ENCODE measurements around the gene TAS1R3.
"Not testable (repeated sequence)": the region's sequence is repeated elsewhere in the genome, so short reads cannot be mapped to it uniquely, and the experiment has no call there.

The TAS1R3 gene

DNA sequence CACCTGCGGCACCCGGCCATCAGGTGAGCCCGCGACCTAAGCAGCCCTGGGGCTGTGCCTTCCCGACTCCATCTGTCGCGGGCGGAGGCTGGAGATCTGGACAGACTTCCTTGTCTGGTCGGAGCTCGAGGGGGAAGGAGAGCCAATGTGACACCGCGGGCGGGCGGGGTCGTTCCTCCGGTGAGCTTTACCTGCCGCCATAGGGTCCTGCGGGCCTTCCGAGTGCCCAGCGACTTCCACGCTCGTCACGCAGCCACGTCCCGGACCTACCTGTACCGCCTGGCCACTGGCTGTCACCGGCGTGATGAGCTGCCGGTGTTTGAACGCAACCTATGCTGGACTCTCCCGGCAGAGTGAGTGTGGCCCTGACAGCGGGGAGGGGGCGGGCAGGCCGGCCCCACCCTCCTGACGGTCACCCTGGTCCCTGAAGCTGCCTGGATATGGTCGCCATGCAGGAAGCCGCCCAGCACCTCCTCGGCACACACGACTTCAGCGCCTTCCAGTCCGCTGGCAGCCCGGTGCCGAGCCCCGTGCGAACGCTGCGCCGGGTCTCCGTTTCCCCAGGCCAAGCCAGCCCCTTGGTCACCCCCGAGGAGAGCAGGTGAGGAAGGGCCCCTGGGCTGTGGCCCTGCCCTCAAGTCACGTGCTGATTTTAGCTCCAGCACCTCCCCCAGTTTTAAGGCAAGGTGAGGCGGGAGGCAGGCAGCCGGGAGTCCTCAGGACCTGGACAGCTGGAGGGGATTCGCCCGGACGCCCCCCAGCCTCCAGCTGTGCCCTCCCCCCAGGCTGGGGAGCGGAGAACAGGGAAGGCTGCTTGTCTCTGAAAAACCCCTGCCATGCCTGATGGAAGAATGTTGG is 21.6 kb upstream of the TAS1R3 start:
- DNase-seq, result peak; percentile 49

DNA sequence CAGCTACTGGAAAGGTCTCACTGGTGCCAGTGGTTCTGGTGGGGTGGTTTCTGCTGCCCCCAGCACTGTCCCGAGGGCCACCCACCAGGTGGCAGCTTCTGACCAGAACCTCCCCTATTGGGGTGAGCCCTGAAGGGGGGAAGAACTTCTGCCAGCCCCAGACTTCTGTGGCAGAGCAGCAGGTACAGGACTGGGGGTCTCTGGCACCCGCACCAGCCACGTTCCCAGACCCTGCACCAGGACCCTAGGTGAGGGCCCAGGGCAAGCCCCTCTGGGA is 21.0 kb upstream of the TAS1R3 start:
- DNase-seq, result no peak

DNA sequence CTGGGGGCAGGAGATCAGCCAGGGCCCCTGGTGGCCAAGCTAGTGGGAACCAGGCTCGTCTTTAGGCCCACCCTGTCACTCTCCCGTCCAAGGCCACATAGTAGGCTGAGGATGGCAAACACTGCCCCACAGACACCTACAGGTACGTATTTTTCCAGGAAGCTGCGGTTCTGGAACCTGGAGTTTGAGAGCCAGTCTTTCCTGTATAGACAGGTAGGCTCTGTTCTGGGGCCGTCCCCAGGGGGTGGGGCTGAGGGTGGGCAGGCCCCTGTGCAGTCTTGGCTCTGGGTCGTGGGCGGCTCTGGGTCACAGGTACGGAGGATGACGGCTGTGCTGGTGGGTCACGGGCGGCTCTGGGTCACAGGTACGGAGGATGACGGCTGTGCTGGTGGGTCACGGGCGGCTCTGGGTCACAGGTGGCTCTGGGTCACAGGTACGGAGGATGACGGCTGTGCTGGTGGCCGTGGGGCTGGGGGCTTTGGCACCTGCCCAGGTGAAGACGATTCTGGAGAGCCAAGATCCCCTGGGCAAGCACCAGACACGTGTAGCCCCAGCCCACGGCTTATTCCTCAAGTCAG is 20.5 kb upstream of the TAS1R3 start:
- DNase-seq, result no peak

DNA sequence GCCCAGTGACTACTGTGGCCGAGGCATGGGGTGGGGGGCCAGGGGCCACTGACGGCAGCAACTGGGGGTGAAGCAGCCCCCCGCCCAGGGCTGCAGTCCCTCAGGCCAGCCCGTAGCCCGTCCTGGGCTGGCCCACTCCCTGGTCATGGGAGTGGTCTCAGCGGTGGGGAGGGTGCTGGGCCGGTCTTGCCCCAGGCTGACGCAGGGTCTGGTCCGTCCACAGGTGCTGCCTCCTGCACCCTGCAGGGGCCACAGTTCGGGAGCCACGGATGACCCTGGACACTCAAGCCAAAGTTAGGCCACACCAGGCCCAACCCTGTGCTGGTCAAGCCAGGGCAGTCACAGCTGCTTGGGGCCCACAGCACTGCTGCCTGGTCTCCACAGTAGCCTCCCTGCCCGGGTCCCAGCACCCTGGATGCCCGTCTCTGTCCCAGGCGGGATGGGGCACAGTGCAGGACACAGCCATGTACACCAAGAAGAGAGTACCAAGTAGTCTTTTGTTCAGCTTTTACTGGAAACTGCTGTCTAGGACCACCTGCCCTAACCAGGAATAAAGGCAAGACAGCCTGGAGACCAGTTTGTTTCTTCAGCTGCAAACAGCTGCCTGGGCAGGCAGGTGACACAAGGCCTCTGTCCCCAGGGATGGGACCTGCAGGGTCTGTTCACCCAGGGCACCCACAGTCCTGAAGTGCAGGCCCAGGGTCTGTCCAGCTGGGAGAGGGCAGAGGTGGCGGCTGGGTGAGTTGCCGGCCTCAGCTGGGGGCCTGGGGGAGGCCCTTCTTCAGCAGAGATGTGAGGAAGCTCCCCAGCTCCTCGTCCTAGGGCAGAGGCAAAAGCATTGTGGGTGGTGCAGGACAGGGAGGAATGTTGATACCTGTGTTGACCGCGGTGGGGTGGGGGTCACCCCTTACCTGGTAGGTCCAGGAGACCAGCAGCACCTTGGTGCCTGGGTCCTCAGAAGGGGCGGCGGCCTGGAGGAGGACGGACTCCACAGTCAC is 19.7 kb upstream of the TAS1R3 start:
- DNase-seq, result no peak

DNA sequence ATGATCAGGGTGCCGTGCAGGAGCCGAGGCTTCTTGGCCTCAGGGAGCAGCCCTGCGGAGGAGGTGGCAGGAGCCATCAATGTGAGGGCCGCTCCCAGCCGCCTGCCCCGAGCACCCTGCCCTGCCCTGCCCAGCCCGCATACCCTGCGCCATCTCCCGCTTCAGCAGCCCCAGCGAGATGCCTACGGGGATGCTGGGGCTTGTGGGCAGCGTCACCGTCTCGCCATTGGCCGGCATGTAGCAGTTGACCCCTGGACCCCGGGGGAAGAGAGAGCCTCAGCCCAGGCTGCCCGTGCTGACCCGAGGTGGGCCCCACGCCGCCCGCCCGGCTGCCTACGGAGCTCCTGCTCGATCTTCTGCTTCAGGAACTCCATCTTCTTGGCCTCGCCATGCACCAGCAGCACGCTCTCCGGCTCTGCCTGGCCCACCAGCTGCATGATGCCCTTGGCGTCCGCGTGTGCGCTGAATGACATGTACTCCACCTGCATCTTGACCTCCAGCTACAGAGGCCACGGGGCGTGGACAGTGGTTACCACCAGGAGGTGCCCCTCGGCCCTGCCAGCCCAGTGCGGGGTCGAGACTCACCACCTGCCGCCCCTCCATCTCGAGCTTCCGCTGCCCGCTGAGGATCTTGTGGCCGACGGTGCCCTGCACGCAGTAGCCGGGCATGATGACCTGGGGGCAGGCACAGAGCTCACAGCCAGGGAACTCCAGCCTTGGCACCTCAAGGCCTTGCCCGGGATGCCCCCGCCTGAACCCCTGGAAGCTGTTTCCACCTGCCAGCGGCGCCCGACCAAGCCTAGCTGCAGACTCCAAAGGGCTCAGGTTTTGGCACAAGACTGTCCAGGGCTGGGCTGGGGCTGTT is 18.4 kb upstream of the TAS1R3 start:
- DNase-seq, result no peak

DNA sequence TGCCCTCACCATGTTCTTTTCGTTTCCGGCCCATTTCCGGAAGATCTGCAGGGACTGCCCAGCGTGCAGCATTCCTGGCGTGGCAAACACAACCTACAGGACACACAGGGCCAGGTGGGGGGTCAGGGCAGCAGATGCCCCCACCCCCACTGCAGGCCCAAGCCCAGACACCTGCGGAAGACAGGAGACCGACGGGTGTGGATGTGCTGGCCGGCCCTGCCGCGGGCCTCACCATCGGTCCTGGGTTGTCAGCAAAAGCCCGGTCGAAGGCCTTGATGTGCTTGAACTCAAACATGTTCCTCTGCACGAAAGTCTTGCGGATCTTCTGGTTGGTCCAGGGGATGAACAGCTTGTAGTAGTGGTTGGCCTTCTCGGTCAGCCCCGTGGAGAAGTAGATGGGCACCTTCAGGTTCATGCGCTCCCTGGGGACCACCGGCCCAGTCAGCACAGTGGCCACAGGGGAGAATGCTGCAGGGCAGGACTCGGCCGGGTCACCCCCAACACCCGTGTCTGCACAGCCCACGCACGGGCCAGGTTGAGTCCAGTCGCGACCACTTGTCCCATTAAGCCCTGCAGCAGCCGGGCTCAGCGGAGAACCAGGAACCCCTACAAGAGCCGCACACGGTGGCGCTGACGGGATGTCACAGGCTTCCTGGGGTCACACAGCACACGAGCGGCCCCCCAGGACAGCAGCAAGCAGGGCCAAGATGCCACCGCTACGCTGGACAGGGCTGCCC is 17.4 kb upstream of the TAS1R3 start:
- DNase-seq, result no peak

- DNase-seq, result no peak
Measured at GRCh38 chr1:1314237-1314586, 16.9 kb upstream of the TAS1R3 start.

DNA sequence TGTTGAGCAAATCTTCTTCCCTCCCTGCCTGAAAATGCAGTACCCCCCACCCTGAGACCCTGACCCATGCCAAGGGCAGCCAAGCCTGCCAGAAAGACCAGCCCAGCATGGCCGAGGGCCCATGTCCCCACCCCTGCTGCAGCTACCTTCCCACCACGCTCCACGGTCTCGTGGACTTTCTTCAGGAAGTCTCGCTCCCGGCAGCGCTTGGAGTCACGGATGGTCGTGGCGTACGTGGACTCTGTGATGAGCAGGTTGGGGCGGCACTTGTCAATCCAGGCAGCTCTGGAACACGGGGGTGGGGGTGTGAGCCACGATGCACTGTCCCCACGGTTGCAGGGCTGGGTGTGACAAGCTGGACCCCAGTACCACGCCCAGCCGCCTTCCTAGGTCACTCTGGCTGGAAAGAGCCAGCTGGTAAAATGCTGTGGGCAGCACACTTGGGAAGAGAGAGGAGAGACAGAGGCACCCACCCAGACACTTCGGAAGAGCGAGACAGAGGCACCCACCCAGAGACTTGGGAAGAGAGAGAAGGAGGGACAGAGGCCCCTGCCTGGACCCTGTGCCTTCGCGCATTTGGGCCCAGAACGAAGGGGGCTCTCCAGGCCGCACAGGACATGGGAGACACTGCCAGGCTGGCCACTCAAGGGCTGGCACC is 16.3 kb upstream of the TAS1R3 start:
- DNase-seq, result no peak

DNA sequence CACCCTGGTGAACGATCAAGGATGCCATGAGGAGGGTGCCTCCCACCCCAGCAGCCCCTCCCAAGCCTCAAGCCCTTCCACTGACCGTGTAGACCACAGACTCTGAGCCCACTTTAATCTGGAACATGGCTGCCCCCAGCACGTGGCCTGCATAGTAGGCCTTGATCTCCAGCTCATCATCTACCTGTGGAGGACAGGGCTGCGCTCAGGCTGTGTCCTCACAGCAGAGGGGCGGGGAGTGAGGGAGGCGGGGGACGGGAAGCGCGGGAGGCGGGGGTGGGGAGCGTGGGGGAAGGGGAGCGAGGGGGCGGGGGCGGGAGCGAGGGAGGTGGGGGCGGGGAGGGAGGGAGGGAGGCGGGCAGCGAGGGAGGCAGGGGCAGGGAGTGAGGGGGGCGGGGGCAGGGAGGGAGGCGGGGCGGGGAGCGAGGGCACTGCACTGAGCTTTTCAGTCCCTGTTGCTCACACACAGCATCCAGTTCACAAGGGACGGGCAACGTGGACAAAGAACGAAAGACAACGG is 15.6 kb upstream of the TAS1R3 start:
- no peak for DNase-seq

DNA sequence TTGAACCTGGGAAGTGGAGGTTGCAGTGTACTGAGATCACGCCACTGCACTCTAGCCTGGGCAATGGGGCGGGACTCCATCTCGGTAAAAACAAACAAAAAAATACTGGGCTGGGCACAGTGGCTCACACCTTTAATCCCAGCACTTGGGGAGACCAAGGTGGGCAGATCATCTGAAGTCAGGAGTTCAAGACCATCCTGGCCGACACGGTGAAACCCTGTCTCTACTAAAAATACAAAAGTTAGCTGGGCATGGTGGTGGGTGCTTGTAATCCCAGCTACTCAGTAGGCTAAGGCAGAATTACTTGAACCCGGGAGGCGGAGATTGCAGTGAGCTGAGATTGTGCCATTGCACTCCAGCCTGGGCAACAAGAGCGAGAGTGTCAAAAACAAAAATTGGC is 14.9 kb upstream of the TAS1R3 start:
- not testable (repeated sequence) for DNase-seq

DNA sequence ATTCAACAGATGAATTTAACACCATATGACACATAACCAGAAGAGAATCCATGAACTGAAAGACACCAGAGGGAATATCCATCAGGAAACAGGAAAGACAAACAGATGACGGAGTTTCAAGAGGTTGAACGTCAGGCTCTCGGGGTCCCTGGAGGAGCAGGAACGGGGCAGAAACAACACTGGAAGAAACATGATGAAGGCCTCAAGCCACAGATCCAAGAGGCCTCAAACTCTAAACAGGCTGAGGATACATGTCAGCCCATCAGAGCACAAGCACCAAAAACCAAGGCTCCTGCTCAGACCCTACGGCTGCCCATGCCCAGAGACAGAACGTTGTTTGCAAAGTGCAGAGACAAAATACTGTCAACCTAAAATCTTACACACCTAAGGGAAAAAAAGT is 13.7 kb upstream of the TAS1R3 start:
- no peak for DNase-seq

DNA sequence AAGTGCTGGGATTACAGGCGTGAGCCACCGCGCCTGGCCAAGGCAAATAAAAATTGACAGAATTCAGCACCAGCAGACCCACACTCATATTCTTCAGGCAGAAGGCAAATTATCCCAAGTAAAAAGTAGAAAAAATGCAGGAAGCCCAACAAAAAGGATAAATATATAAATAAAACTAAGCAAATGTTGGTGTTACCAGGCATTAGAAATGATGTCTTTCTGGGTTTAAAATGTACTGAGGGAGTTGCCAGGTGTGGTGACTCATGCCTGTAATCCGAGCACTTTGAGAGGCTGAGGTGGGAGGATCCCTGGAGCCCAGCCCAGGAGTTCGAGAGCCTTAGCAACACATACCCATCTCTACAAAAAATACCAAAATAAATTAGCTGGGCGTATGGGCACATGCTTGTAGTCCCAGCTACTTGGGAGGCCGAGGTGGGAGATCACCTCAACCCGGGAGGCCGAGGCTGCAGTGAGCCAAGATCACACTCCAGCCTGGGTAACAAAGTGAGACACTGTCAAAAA is 12.9 kb upstream of the TAS1R3 start:
- DNase-seq, result no peak

GRCh38 chr1:1318777-1319645 is 12.1 kb upstream of the TAS1R3 start:
- no peak for DNase-seq

DNA sequence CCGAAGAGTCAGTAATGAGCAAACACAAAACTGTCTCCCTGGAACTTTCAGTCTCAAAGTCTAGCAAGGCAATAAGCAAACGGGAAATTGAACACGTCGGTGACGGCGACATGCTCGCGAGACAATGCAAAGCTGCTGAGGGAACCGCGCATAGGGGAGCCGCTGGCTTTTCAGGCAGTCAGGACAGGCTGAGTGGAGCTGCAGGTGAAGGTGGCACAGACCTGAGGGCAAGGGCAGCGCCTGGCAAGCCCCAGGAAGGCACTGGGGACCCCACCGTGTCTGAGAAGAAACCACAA is 11.5 kb upstream of the TAS1R3 start:
- no peak for DNase-seq

DNA sequence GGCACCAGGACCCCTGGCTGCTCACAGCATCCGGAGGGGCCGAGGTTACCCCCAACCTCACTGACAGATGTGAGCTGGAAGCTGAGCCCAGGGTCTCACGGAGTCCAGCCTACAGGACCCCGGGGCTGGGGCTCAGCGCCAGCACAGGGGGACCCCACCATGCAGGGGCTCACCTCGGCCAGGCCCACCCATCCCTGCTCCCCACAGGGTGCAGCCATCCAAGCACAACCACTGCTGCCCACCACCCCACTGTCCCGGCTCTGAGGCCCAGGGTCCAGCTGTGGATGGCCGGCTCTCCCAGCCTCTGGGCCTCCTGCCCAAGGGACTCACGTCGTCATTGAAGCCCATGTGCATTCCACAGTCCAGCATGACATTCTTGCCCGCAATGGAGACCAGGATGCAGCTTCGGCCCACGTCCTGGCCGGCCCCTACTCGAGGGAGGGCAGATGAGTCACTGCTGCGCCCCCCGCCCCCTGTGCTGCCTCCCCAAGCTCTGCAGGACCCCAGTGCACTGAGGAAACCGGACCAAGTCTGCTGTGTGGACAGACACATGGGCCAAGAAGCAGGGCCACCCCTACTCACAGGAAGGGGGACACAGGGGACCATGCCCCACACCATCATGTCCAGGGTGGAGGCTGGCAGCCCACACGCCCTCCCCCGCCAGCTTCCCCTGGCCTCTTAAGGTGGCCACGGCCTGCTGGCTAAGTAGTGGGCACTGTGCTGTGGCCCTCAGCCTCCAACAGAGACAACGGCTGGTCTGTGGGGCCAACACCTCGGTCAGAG is 10.2 kb upstream of the TAS1R3 start:
- no peak for DNase-seq

GRCh38 chr1:1321477-1321876 is 9.6 kb upstream of the TAS1R3 start:
- no peak for DNase-seq

DNA sequence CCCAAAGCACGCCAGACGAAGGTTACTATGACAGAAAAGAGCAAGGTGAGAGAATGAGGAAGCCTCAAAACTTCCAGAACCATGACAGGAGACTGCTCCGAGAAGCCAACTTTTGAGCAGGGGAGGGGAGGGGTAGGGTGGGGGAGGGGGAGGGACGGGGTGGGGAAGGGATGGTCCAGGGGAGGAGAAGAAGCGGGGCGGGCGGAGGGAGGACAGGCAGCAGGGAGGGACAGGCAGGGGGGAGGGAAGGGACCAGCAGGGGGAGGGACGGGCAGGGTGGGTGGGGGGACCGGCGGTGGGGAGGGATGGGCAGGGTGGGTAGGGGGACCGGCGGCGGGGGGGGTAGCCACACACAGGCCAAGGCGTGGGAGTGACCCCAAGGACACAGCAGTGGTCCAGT is 8.7 kb upstream of the TAS1R3 start:
- DNase-seq, result no peak

GRCh38 chr1:1322952-1323351 is 8.1 kb upstream of the TAS1R3 start:
- no peak for DNase-seq

DNA sequence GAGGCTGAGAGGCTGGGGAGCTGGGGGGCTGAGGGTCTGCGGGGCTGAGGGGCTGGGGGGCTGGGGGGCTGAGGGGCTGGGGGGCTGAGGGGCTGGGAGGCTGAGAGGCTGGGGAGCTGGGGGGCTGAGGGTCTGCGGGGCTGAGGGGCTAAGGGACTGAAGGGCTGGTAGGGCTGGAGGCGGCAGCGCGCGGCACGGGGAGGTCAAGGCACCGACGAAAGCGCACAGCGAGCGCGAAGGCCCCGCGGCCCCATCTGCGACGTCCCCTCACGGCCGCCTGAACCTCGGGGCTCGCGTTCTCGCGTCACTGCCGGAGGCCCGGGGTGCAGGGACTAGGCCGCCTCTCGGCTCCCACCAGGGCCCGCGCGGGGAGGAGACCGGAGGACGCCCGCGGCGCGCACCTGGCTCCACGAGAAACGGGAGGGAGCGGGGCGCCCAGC is 7.0 kb upstream of the TAS1R3 start:
- DNase-seq, result peak; percentile 82
